ENCODE results near the gene TNS3.

DNA sequence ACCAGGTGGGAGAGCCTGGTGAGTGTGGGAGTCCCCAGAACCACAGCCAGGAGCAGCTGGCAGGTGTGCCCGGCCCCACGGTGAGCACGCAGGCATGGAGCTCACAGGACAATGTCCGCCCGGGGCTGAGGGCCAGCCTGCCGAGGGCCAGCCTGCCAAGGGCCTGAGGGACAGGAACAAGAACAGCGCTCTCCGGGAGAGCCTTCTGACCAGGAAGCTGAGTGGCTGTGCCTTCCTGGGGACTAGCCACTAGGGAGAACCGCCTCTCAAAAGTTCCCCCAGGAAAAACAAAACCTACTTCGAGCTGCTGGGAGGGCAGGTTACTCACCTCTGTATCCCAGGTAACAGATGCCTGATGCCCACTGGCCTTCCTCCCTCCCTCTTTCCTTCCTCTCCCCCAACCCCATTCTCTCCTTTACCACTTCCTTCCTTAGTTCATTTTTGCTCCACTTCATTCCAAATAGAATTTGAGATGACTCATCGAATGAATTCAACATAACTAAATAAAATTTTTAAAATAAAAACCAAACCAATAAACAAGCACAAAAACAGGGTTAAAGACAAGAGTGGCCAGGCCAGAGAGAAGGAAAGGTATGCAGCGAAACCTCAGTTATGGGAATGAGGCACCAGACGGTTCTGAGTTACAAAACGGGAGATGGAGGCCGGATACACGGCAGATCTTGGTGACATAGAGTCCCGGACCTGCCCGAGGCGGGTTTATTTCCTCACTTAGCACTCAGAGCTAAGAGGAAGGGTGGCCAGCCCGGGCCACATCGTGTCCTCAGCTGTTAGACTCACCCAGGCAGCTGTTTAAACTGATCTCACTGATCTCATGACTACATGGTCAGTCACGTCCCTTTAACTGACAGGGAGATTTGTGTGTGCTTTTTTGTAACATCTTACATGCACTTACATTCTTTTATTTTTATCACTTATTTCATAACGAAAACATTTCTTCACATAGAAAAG, 128.5 kb downstream of the TNS3 start:
- TF ChIP-seq CTCF (IDR thresholded peaks at IDR 0.05) (no peak), POLR2A (IDR thresholded peaks at IDR 0.05) (no peak)
